RWPE1 (cell line): ENCODE data around the gene COA1.
"Not testable (repeated sequence)": the region's sequence is repeated elsewhere in the genome, so short reads cannot be mapped to it uniquely, and the experiment has no call there.

Experiments
- CTCF ChIA-PET: fragments of 350-600 bp; sonication (Branson Sonifier 250); formaldehyde crosslinking; extraction: SDS; loops from one replicate; lab custom pipeline; 2021; lab: Yijun Ruan, JAX
- POLR2A ChIA-PET: fragments of 400-600 bp; formaldehyde crosslinking; extraction: SDS; loops from one replicate; lab custom pipeline; 2020; ENCODE audit warnings: antibody characterized with exemption; ENCODE audit not compliant: low non-redundant PET; lab: Yijun Ruan, JAX
- DNase-seq: peaks from one replicate; pipeline ENCODE4 v3.0.0; 2012; ENCODE audit warnings: low spot score
- H3K27ac ChIP-seq: fragments of 450-650 bp; 2 replicates; pipeline ENCODE4 v1.5.1; 2017
- CTCF ChIP-seq: fragments of 450-650 bp; conservative IDR thresholded peaks from 2 replicates; pipeline ENCODE4 v1.5.1; 2017; ENCODE audit warnings: low read depth, mild to moderate bottlenecking

Gene COA1

GRCh38 chr7:43747328-43748105 lies 18.2 kb upstream of the COA1 start:
- TF ChIP-seq CTCF: no peak
- H3K27ac ChIP-seq: no peak overlapping the region
- no peak for DNase-seq
- ChIA-PET CTCF (interaction anchor here (0.7 kb wide), 1 partner anchor 81 kb away, joined by 4 read pairs; no protein-coding TSS in a partner anchor), POLR2A (no interaction called here)

- TF ChIP-seq CTCF: no peak
- no peak for DNase-seq
- POLR2A ChIA-PET: interaction anchor here (0.6 kb wide), 1 partner anchor 11 kb away, joined by 8 read pairs; no protein-coding TSS in a partner anchor
- CTCF ChIA-PET: no interaction called here
- no peak overlapping the region for H3K27ac ChIP-seq
Observed at GRCh38 chr7:43742692-43743091, 13.4 kb upstream of the COA1 start.

- no peak for TF ChIP-seq CTCF
- ChIA-PET CTCF (no interaction called here), POLR2A (no interaction called here)
- H3K27ac ChIP-seq: no peak overlapping the region
- DNase-seq: no peak
Observed at GRCh38 chr7:43737467-43738127, 8.3 kb upstream of the COA1 start.

GRCh38 chr7:43735802-43736603 lies 6.7 kb upstream of the COA1 start:
- POLR2A ChIA-PET: interaction anchor here (0.7 kb wide), 1 partner anchor 21 kb away, joined by 3 read pairs; no protein-coding TSS in a partner anchor
- no peak overlapping the region for H3K27ac ChIP-seq
- CTCF ChIA-PET: no interaction called here
- no peak for TF ChIP-seq CTCF
- no peak for DNase-seq

GRCh38 chr7:43735403-43735801 lies 6.1 kb upstream of the COA1 start:
- TF ChIP-seq CTCF: no peak
- ChIA-PET POLR2A (no interaction called here), CTCF (no interaction called here)
- no peak overlapping the region for H3K27ac ChIP-seq
- no peak for DNase-seq

- CTCF ChIA-PET: interaction anchor here (1.2 kb wide), 1 partner anchor 23 kb away, joined by 4 read pairs; the partner anchor contains the start of gene BLVRA
- DNase-seq, POLR2A ChIA-PET, H3K27ac ChIP-seq: not testable (repeated sequence)
Observed at GRCh38 chr7:43734575-43735332, 5.4 kb upstream of the COA1 start.

GRCh38 chr7:43731494-43731893 lies 2.2 kb upstream of the COA1 start:
- H3K27ac ChIP-seq, POLR2A ChIA-PET, DNase-seq: not testable (repeated sequence)
- CTCF ChIA-PET: interaction anchor here (3.1 kb wide), 1 partner anchor 149 kb away, joined by 11 read pairs; the partner anchor contains the start of gene STK17A
